GM18907 (cell line): Measurements from ENCODE around the gene PRR7.

ENCODE experiments used
- ATAC-seq: cut with Tn5 transposase; IDR thresholded peaks from one replicate; pipeline ENCODE4 v1.9.1; 2021; ENCODE audit warnings: mild to moderate bottlenecking, moderate library complexity; ENCODE audit not compliant: unreplicated experiment

PRR7 gene

GRCh38 chr5:177421062-177421798, 25.4 kb upstream of the PRR7 start:
- ATAC-seq = no peak

- ATAC-seq = no peak
Measured at GRCh38 chr5:177423671-177424070, 22.9 kb upstream of the PRR7 start.

- ATAC-seq = no peak
Measured at GRCh38 chr5:177425196-177425800, 21.3 kb upstream of the PRR7 start.

GRCh38 chr5:177425801-177426565, 20.6 kb upstream of the PRR7 start:
- ATAC-seq = peak; percentile 78

GRCh38 chr5:177426566-177427210, 19.9 kb upstream of the PRR7 start, which contains the start of gene GRK6:
Gene GRK6 (plus strand): TSS chr5:177426676. CDS start chr5:177426846, 170 bp downstream.
- peak; percentile 3 for ATAC-seq

- ATAC-seq = no peak
Measured at GRCh38 chr5:177427211-177427822, 19.3 kb upstream of the PRR7 start.

GRCh38 chr5:177427919-177428573, 18.6 kb upstream of the PRR7 start:
- ATAC-seq = no peak

GRCh38 chr5:177428574-177429217, 17.9 kb upstream of the PRR7 start:
- no peak for ATAC-seq

GRCh38 chr5:177429248-177430040, 17.2 kb upstream of the PRR7 start:
- ATAC-seq = no peak

GRCh38 chr5:177430140-177430951, 16.3 kb upstream of the PRR7 start:
- no peak for ATAC-seq

- no peak for ATAC-seq
Measured at GRCh38 chr5:177430972-177431316, 15.7 kb upstream of the PRR7 start.

GRCh38 chr5:177431317-177432142, 15.1 kb upstream of the PRR7 start:
- peak; percentile 49 for ATAC-seq

GRCh38 chr5:177432143-177432838, 14.3 kb upstream of the PRR7 start:
- ATAC-seq = no peak

GRCh38 chr5:177432839-177433657, 13.6 kb upstream of the PRR7 start:
- ATAC-seq = no peak

- no peak for ATAC-seq
Measured at GRCh38 chr5:177433658-177434217, 12.9 kb upstream of the PRR7 start.

- no peak for ATAC-seq
Measured at GRCh38 chr5:177434437-177434836, 12.2 kb upstream of the PRR7 start.
